GM23248 (cell line): ENCODE data around the gene CACNA1D. TPM values are rescaled to one million over a fixed set of nuclear protein-coding genes. Genes with fewer than 3 reads are reported as not detected.
A peak's percentile ranks its signal among the peaks of the same experiment; 100 is the strongest.

Experiments used
- DNase-seq: peaks from one replicate; pipeline ENCODE4 v3.0.0-alpha.2; 2015
- H2AFZ ChIP-seq: fragments of 200-600 bp; sonication (generic); 2 replicates; pipeline ENCODE4 v1.6.1; 2016; ENCODE audit warnings: antibody characterized with exemption
- H3F3A ChIP-seq: fragments of 200-600 bp; sonication (generic); 2 replicates; pipeline ENCODE4 v1.6.1; 2016; ENCODE audit warnings: mild to moderate bottlenecking, antibody characterized with exemption, mixed run types; ENCODE audit not compliant: insufficient read depth
- H3K27ac ChIP-seq: fragments of 200-600 bp; sonication (generic); 2 replicates; pipeline ENCODE4 v1.5.1; 2016; ENCODE audit warnings: mild to moderate bottlenecking
- H3K27me3 ChIP-seq: fragments of 200-600 bp; sonication (generic); replicated peaks from 2 replicates; pipeline ENCODE4 v1.6.1; 2016; ENCODE audit warnings: mild to moderate bottlenecking; ENCODE audit not compliant: insufficient read depth
- H3K36me3 ChIP-seq: fragments of 200-600 bp; sonication (generic); 2 replicates; pipeline ENCODE4 v1.6.1; 2016; ENCODE audit warnings: low read depth, mild to moderate bottlenecking
- H3K4me1 ChIP-seq: fragments of 200-600 bp; sonication (generic); 2 replicates; pipeline ENCODE4 v1.6.1; 2016; ENCODE audit warnings: mild to moderate bottlenecking; ENCODE audit not compliant: insufficient read depth
- H3K4me2 ChIP-seq: fragments of 200-600 bp; sonication (generic); one replicate; pipeline ENCODE4 v1.6.1; 2016; ENCODE audit warnings: mild to moderate bottlenecking; ENCODE audit not compliant: unreplicated experiment
- H3K4me3 ChIP-seq: fragments of 200-600 bp; sonication (generic); 2 replicates; pipeline ENCODE4 v1.5.1; 2016; ENCODE audit warnings: mild to moderate bottlenecking
- H3K79me2 ChIP-seq: fragments of 200-600 bp; sonication (generic); 2 replicates; pipeline ENCODE4 v1.6.1; 2016; ENCODE audit warnings: mild to moderate bottlenecking; ENCODE audit not compliant: insufficient read depth
- H3K9ac ChIP-seq: fragments of 200-600 bp; sonication (generic); 2 replicates; pipeline ENCODE4 v1.6.1; 2016; ENCODE audit warnings: mild to moderate bottlenecking
- H3K9me2 ChIP-seq: fragments of 200-600 bp; sonication (generic); 2 replicates; pipeline ENCODE4 v1.6.1; 2016; ENCODE audit warnings: mixed run types, mild to moderate bottlenecking, moderate library complexity; ENCODE audit not compliant: insufficient read depth
- H3K9me3 ChIP-seq: fragments of 200-600 bp; sonication (generic); one replicate; pipeline ENCODE4 v1.6.1; 2017; ENCODE audit warnings: low read depth
- H4K20me1 ChIP-seq: fragments of 200-600 bp; sonication (generic); 2 replicates; pipeline ENCODE4 v1.6.0; 2016; ENCODE audit not compliant: insufficient read depth
- EZH2 ChIP-seq: fragments of 200-600 bp; sonication (generic); IDR thresholded peaks from 2 replicates; pipeline ENCODE4 v1.6.1; 2018; ENCODE audit warnings: antibody characterized with exemption, mild to moderate bottlenecking; ENCODE audit not compliant: insufficient read depth, poor library complexity, severe bottlenecking
- EZH2phosphoT487 ChIP-seq: fragments of 200-600 bp; sonication (generic); IDR thresholded peaks from 2 replicates; pipeline ENCODE4 v1.6.1; 2018; ENCODE audit warnings: antibody characterized with exemption, moderate library complexity, mild to moderate bottlenecking, low read depth; ENCODE audit not compliant: insufficient read depth
- WGBS, 2 experiments: methylation state at CpG; one replicate each; pipeline ENCODE4 v1.1.6; 2015 to 2017; ENCODE audit warnings: low lambda C conversion rate in 2 of 2, low coverage in 1 of 2; ENCODE audit errors: missing lambda C conversion rate in 2 of 2; 5-methylcytosine and 5-hydroxymethylcytosine counted together
- in situ Hi-C: fragments of 300-500 bp; cut with MboI; formaldehyde crosslinking; loops from 2 replicates; pipeline ENCODE4 v1.15.0; 2020
- polyA plus RNA-seq: library from polyadenylated mRNA; unstranded; fragments of >200 nt; fragmentation: Nextera tagmentation; extraction: Ambion mirVana; gene quantifications from 2 replicates; pipeline ENCODE4 v1.2.1, GENCODE V29; 2016
- total RNA-seq: library from RNA; depleted of rRNA; stranded (reverse); fragments of >200 nt; shearing (Covaris generic); gene quantifications from 2 replicates; pipeline ENCODE4 v1.2.3, GENCODE V29; 2014

CACNA1D gene
- total and polyA plus RNA-seq, 2 experiments from 2014 or later, result not detected

- Histone ChIP-seq H3K4me1 (peaks cover 37% of the 10 kb centered on the region), H3K36me3 (no peaks in the 10 kb centered on the region), H2AFZ (no peak overlapping the region), H4K20me1 (no peaks in the 10 kb centered on the region), H3K79me2 (no peaks in the 10 kb centered on the region), H3K9me3 (no peaks in the 10 kb centered on the region), H3K9ac (peak overlapping the region; percentile 57), H3K4me2 (peak overlapping the region; percentile 43), H3F3A (peaks cover 12% of the 10 kb centered on the region), H3K9me2 (no peaks in the 10 kb centered on the region), H3K27ac (peak overlapping the region; percentile 86), H3K4me3 (peak overlapping the region; percentile 4; the same call in 1 of the 2 replicates), H3K27me3 (no peaks in the 10 kb centered on the region)
- TF ChIP-seq EZH2phosphoT487 (no peak), EZH2 (no peak)
- peak; percentile 69 for DNase-seq
- in situ Hi-C loops, result no loop called here
- WGBS, 2 experiments, result 54 to 61% methylated on average over 5 of the region's 5 CpGs
These were observed 281.4 kb downstream of the CACNA1D start for GRCh38 chr3:53775834-53776251.

GRCh38 chr3:53776494-53777101 lies 282.2 kb downstream of the CACNA1D start:
- Histone ChIP-seq H2AFZ (no peak overlapping the region), H3K4me3 (peak overlapping the region; percentile 4; the same call in 1 of the 2 replicates), H3K9me3 (no peaks in the 10 kb centered on the region), H3K4me2 (peak overlapping the region; percentile 43), H3F3A (peaks cover 12% of the 10 kb centered on the region), H3K27ac (peak overlapping the region; percentile 86), H3K36me3 (no peaks in the 10 kb centered on the region), H4K20me1 (no peaks in the 10 kb centered on the region), H3K9ac (peak overlapping the region; percentile 57), H3K79me2 (no peaks in the 10 kb centered on the region), H3K27me3 (no peaks in the 10 kb centered on the region), H3K9me2 (no peaks in the 10 kb centered on the region), H3K4me1 (peaks cover 37% of the 10 kb centered on the region)
- TF ChIP-seq EZH2phosphoT487 (no peak), EZH2 (no peak)
- in situ Hi-C loops, result no loop called here
- 3 to 4% methylated on average over 9 of the region's 9 CpGs for WGBS, 2 experiments
- DNase-seq, result peak; percentile 93

GRCh38 chr3:53777468-53777867 lies 283.1 kb downstream of the CACNA1D start:
- Histone ChIP-seq H4K20me1 (no peaks in the 10 kb centered on the region), H2AFZ (no peak overlapping the region), H3K9me3 (no peaks in the 10 kb centered on the region), H3K79me2 (no peaks in the 10 kb centered on the region), H3K27ac (peak overlapping the region; percentile 86), H3F3A (peaks cover 12% of the 10 kb centered on the region), H3K36me3 (no peaks in the 10 kb centered on the region), H3K9me2 (no peaks in the 10 kb centered on the region), H3K27me3 (no peaks in the 10 kb centered on the region), H3K4me1 (peaks cover 37% of the 10 kb centered on the region), H3K9ac (0 out of 2 replicates have a peak overlapping the region, but pooled peaks have one; percentile 57), H3K4me2 (peak overlapping the region; percentile 24), H3K4me3 (no peak overlapping the region)
- in situ Hi-C loops, result no loop called here
- WGBS, 2 experiments, result 93 to 98% methylated on average over 8 of the region's 8 CpGs
- DNase-seq, result no peak
- TF ChIP-seq EZH2phosphoT487, result no peak
- TF ChIP-seq EZH2, result no peak

GRCh38 chr3:53778153-53778552 lies 283.7 kb downstream of the CACNA1D start:
- no peak overlapping the region for H2AFZ ChIP-seq
- no peak overlapping the region for H3K27ac ChIP-seq
- H3K79me2 ChIP-seq, result no peaks in the 10 kb centered on the region
- in situ Hi-C loops, result no loop called here
- H3K36me3 ChIP-seq, result no peaks in the 10 kb centered on the region
- WGBS, 2 experiments, result 93 to 95% methylated on average over 3 of the region's 3 CpGs
- H3K9me2 ChIP-seq, result no peaks in the 10 kb centered on the region
- H3K27me3 ChIP-seq, result no peaks in the 10 kb centered on the region
- no peak for TF ChIP-seq EZH2
- TF ChIP-seq EZH2phosphoT487, result no peak
- no peaks in the 10 kb centered on the region for H4K20me1 ChIP-seq
- H3F3A ChIP-seq, result peaks cover 12% of the 10 kb centered on the region
- H3K9me3 ChIP-seq, result no peaks in the 10 kb centered on the region
- DNase-seq, result no peak
- H3K9ac ChIP-seq, result no peak overlapping the region
- peaks cover 30% of the 10 kb centered on the region for H3K4me1 ChIP-seq
- no peak overlapping the region for H3K4me3 ChIP-seq
- no peak overlapping the region for H3K4me2 ChIP-seq

GRCh38 chr3:53780171-53780570 lies 285.8 kb downstream of the CACNA1D start:
- no peak for TF ChIP-seq EZH2phosphoT487
- no peak for TF ChIP-seq EZH2
- Histone ChIP-seq H3K36me3 (no peaks in the 10 kb centered on the region), H4K20me1 (no peaks in the 10 kb centered on the region), H3K9ac (no peak overlapping the region), H3K9me3 (no peaks in the 10 kb centered on the region), H3K79me2 (no peaks in the 10 kb centered on the region), H3K9me2 (no peaks in the 10 kb centered on the region), H3K4me1 (peaks cover 21% of the 10 kb centered on the region), H2AFZ (no peak overlapping the region), H3K4me3 (no peak overlapping the region), H3F3A (peaks cover 12% of the 10 kb centered on the region), H3K4me2 (peak overlapping the region; percentile 31), H3K27me3 (no peaks in the 10 kb centered on the region), H3K27ac (no peak overlapping the region)
- WGBS, 2 experiments, result 50 to 56% methylated on average over 4 of the region's 4 CpGs
- DNase-seq, result peak; percentile 70
- in situ Hi-C loops, result no loop called here
